Peyer's patch (tissue), 4 donors: ENCODE data around the gene B4GALT1.

Experiments used
- POLR2A ChIP-seq, 2 donors: fragments of 450-650 bp; IDR thresholded peaks; one replicate each; pipeline ENCODE4 v1.5.1; 2017; ENCODE audit warnings: antibody characterized with exemption in 2 of 2, mild to moderate bottlenecking in 2 of 2, moderate library complexity in 2 of 2
- TF ChIP-seq, protein P1 (sequence below), 6 experiments: fragments of 450-650 bp in 4 of 6; fragments of 200-600 bp in 2 of 6; sonication (generic) in 1 of 6; IDR thresholded peaks; one replicate each; pipeline ENCODE4 v1.5.1; 2017 to 2019; ENCODE audit warnings: antibody characterized with exemption in 6 of 6, mild to moderate bottlenecking in 3 of 6, moderate library complexity in 1 of 6

DNA sequence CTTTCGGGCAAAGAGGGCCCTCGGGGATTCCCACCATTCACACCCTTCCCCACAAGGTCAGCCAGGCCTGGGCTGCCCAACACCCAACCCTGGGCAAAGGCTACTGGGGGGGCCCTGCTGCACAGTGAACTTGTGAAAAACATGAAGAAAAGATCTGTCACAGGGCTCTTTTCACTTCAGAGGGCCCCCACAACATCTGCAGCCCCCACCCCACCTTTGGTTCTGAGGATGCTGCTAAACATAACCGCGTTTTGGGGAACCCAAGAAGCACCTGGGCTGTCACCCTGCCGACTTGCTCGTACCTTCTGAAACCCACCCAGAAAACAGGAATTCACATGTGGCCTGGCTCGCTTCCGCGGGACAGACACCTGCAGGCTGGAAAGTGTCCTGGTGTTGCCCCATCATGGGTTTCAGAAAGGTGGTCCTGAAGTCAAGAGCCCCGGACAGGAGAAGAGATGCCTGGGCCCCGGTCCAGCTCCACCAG is 29.3 kb downstream of the B4GALT1 start:
- TF ChIP-seq, protein P1, sequence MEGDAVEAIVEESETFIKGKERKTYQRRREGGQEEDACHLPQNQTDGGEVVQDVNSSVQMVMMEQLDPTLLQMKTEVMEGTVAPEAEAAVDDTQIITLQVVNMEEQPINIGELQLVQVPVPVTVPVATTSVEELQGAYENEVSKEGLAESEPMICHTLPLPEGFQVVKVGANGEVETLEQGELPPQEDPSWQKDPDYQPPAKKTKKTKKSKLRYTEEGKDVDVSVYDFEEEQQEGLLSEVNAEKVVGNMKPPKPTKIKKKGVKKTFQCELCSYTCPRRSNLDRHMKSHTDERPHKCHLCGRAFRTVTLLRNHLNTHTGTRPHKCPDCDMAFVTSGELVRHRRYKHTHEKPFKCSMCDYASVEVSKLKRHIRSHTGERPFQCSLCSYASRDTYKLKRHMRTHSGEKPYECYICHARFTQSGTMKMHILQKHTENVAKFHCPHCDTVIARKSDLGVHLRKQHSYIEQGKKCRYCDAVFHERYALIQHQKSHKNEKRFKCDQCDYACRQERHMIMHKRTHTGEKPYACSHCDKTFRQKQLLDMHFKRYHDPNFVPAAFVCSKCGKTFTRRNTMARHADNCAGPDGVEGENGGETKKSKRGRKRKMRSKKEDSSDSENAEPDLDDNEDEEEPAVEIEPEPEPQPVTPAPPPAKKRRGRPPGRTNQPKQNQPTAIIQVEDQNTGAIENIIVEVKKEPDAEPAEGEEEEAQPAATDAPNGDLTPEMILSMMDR (IDR thresholded peaks at IDR 0.05): no peak
- TF ChIP-seq POLR2A (IDR thresholded peaks at IDR 0.05): no peak
